Effector memory CD4-positive, alpha-beta T cell (primary cell): ENCODE data around the gene ADRA2A.

Experiments
- DNase-seq, 3 donors: peaks; one replicate each; pipeline ENCODE4 v3.0.0-alpha.2; 2020
- H3K27ac ChIP-seq: 2 replicates; pipeline ENCODE4 v1.7.0; 2013; ENCODE audit warnings: mild to moderate bottlenecking, low read length, moderate library complexity; ENCODE audit not compliant: insufficient read depth, poor library complexity, severe bottlenecking
- H3K27me3 ChIP-seq: replicated peaks from 2 replicates; pipeline ENCODE4 v1.7.0; 2013; ENCODE audit warnings: mild to moderate bottlenecking, low read length; ENCODE audit not compliant: insufficient read depth, control insufficient read depth, poor library complexity, severe bottlenecking
- H3K36me3 ChIP-seq: 2 replicates; pipeline ENCODE4 v1.7.0; 2013; ENCODE audit warnings: mild to moderate bottlenecking, low read length, moderate library complexity; ENCODE audit not compliant: control insufficient read depth, insufficient read depth
- H3K4me1 ChIP-seq: 2 replicates; pipeline ENCODE4 v1.7.0; 2013; ENCODE audit warnings: low read length, mild to moderate bottlenecking; ENCODE audit not compliant: control insufficient read depth, insufficient read depth, poor library complexity, severe bottlenecking
- H3K4me3 ChIP-seq: 2 replicates; pipeline ENCODE4 v1.7.0; 2013; ENCODE audit warnings: low read length, low read depth, mild to moderate bottlenecking; ENCODE audit not compliant: insufficient read depth, poor library complexity, severe bottlenecking
- H3K9me3 ChIP-seq: 2 replicates; pipeline ENCODE4 v1.7.0; 2013; ENCODE audit warnings: mild to moderate bottlenecking, low read length, moderate library complexity; ENCODE audit not compliant: control insufficient read depth

ADRA2A gene

GRCh38 chr10:111075577-111076185 is 1.1 kb upstream of the ADRA2A start:
- peaks cover 21% of the 10 kb centered on the region for H3K27me3 ChIP-seq
- peak overlapping the region; percentile 58 for H3K4me3 ChIP-seq
- H3K9me3 ChIP-seq: no peaks in the 10 kb centered on the region
- H3K4me1 ChIP-seq: peaks cover 24% of the 10 kb centered on the region
- no peak for DNase-seq
- H3K27ac ChIP-seq: no peak overlapping the region
- no peaks in the 10 kb centered on the region for H3K36me3 ChIP-seq

DNA sequence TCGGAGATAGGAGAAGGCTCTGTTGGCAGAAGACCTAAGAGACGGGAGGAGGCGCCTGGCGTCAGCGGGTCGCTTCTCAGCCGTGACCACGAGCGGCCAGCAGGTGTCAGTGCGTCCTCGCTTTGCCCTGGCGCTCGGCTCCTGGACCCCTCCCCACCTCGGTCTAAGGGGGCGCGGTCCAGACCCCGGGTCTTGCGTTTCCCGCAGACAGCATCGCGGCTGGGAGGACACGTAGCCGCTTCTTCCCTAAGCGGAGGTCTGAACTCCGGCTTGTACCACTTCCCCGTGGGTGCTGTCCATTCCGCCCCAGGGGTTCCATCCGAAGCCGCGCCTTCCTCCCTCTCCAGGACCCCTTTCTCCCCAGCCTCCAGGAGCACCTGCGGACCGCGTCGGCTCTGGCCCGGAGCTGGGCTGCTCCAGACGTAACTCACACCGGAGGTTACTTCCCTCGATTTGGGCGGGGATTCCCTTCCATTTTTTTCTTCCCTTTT is 593 bp upstream of the ADRA2A start:
- H3K27me3 ChIP-seq: peaks cover 21% of the 10 kb centered on the region
- H3K9me3 ChIP-seq: no peaks in the 10 kb centered on the region
- H3K4me3 ChIP-seq: peak overlapping the region; percentile 58
- no peak for DNase-seq
- no peak overlapping the region for H3K27ac ChIP-seq
- H3K36me3 ChIP-seq: no peaks in the 10 kb centered on the region
- peaks cover 24% of the 10 kb centered on the region for H3K4me1 ChIP-seq

DNA sequence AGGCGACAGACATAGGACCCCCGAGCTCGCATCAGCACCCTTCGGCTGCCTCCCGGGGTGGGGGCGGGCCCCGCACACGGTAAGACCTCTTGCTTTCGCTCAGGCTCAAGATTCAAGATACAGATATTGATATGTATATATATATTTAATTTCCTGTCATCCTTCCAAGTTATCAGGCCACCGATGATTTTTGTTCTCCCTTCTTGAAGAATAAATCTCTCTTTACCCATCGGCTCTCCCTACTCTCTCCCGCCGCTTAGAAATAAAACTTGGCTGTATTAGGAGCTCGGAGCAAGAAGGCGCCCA is 603 bp downstream of the ADRA2A start:
- peaks cover 21% of the 10 kb centered on the region for H3K27me3 ChIP-seq

GRCh38 chr10:111077785-111078504 is 1.1 kb downstream of the ADRA2A start:
- Histone ChIP-seq H3K27ac (no peak overlapping the region), H3K4me1 (peaks cover 24% of the 10 kb centered on the region), H3K27me3 (peaks cover 21% of the 10 kb centered on the region), H3K4me3 (peak overlapping the region; percentile 58), H3K9me3 (no peaks in the 10 kb centered on the region), H3K36me3 (no peaks in the 10 kb centered on the region)
- DNase-seq: no peak

More for the DNA sequence above, 603 bp downstream of the ADRA2A start:
- no peak for DNase-seq
- Histone ChIP-seq H3K36me3 (no peaks in the 10 kb centered on the region), H3K27ac (no peak overlapping the region), H3K9me3 (no peaks in the 10 kb centered on the region), H3K4me3 (peak overlapping the region; percentile 58), H3K4me1 (peaks cover 24% of the 10 kb centered on the region)

DNA sequence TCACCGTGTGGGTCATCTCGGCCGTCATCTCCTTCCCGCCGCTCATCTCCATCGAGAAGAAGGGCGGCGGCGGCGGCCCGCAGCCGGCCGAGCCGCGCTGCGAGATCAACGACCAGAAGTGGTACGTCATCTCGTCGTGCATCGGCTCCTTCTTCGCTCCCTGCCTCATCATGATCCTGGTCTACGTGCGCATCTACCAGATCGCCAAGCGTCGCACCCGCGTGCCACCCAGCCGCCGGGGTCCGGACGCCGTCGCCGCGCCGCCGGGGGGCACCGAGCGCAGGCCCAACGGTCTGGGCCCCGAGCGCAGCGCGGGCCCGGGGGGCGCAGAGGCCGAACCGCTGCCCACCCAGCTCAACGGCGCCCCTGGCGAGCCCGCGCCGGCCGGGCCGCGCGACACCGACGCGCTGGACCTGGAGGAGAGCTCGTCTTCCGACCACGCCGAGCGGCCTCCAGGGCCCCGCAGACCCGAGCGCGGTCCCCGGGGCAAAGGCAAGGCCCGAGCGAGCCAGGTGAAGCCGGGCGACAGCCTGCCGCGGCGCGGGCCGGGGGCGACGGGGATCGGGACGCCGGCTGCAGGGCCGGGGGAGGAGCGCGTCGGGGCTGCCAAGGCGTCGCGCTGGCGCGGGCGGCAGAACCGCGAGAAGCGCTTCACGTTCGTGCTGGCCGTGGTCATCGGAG is 1.8 kb downstream of the ADRA2A start:
- no peak overlapping the region for H3K27ac ChIP-seq
- H3K4me3 ChIP-seq: peak overlapping the region; percentile 58
- DNase-seq: no peak
- peaks cover 21% of the 10 kb centered on the region for H3K27me3 ChIP-seq
- H3K36me3 ChIP-seq: no peaks in the 10 kb centered on the region
- no peaks in the 10 kb centered on the region for H3K9me3 ChIP-seq
- H3K4me1 ChIP-seq: peaks cover 24% of the 10 kb centered on the region

- Histone ChIP-seq H3K27ac (no peak overlapping the region), H3K4me3 (no peak overlapping the region), H3K4me1 (peaks cover 24% of the 10 kb centered on the region), H3K9me3 (no peaks in the 10 kb centered on the region), H3K27me3 (peaks cover 21% of the 10 kb centered on the region), H3K36me3 (no peaks in the 10 kb centered on the region)
- DNase-seq: no peak
Measured at GRCh38 chr10:111079241-111079760, 2.5 kb downstream of the ADRA2A start.

DNA sequence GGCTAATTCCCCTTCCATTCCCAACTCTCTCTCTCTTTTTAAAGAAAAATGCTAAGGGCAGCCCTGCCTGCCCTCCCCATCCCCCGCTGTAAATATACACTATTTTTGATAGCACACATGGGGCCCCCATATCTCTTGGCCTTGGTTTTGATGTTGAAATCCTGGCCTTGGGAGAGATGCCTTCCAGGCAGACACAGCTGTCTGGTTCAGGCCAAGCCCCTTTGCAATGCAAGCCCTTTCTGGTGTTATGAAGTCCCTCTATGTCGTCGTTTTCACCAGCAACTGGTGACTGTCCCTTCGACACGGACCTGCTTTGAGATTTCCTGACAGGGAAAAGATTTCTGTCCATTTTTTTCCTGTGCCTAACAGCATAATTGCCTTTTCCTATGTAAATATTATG is 3.0 kb downstream of the ADRA2A start:
- H3K27me3 ChIP-seq: peaks cover 21% of the 10 kb centered on the region

GRCh38 chr10:111080224-111080623 is 3.4 kb downstream of the ADRA2A start:
- no peak overlapping the region for H3K27ac ChIP-seq
- H3K9me3 ChIP-seq: no peaks in the 10 kb centered on the region
- peaks cover 21% of the 10 kb centered on the region for H3K27me3 ChIP-seq
- H3K4me1 ChIP-seq: peaks cover 24% of the 10 kb centered on the region
- H3K4me3 ChIP-seq: no peak overlapping the region
- H3K36me3 ChIP-seq: no peaks in the 10 kb centered on the region
- DNase-seq: no peak

More for the DNA sequence above, 3.0 kb downstream of the ADRA2A start:
- no peak overlapping the region for H3K4me3 ChIP-seq
- H3K27ac ChIP-seq: no peak overlapping the region
- H3K9me3 ChIP-seq: no peaks in the 10 kb centered on the region
- H3K4me1 ChIP-seq: peaks cover 24% of the 10 kb centered on the region
- DNase-seq: no peak
- no peaks in the 10 kb centered on the region for H3K36me3 ChIP-seq

- DNase-seq: no peak
- Histone ChIP-seq H3K4me3 (no peak overlapping the region), H3K36me3 (no peaks in the 10 kb centered on the region), H3K4me1 (peaks cover 12% of the 10 kb centered on the region), H3K27ac (no peak overlapping the region), H3K9me3 (no peaks in the 10 kb centered on the region), H3K27me3 (peaks cover 13% of the 10 kb centered on the region)
Measured at GRCh38 chr10:111081595-111081994, 4.8 kb downstream of the ADRA2A start.
